Caco-2 (cell line): ENCODE measurements around the gene DEDD2. TPM values are rescaled to one million over a fixed set of nuclear protein-coding genes. Genes with fewer than 3 reads are reported as not detected.

Experiments used
- BruUV-seq: library from RNA; stranded (reverse); fragments of 400-500 nt; replicated peaks from 2 replicates; lab custom pipeline; 2021; lab: Mats Ljungman, UMichigan
- CTCF ChIA-PET: fragments of 300-600 bp; sonication (Branson Sonifier 250); formaldehyde crosslinking; loops from one replicate; lab custom pipeline; 2022; ENCODE audit warnings: antibody characterized with exemption; lab: Charles Lee
- POLR2A ChIA-PET: fragments of 300-600 bp; sonication (Branson Sonifier 250); formaldehyde crosslinking; loops from one replicate; lab custom pipeline; 2022; ENCODE audit warnings: antibody characterized with exemption; lab: Charles Lee
- DNase-seq, 2 experiments: peaks; one replicate each; pipeline versions ENCODE4 v3.0.0 to v3.0.0-alpha.2; 2020 to 2022
- H3K27me3 ChIP-seq: replicated peaks from 2 replicates; pipeline ENCODE4 v1.6.0; 2011; ENCODE audit warnings: low read length; ENCODE audit not compliant: control insufficient read depth, insufficient read depth
- H3K36me3 ChIP-seq: 2 replicates; pipeline ENCODE4 v1.5.1; 2011; ENCODE audit warnings: low read length; ENCODE audit not compliant: control insufficient read depth, insufficient read depth
- H3K4me1 ChIP-seq: fragments of 250-450 bp; sonication (Bioruptor Pico); 2 replicates; pipeline ENCODE4 v1.5.1; 2020; ENCODE audit warnings: mild to moderate bottlenecking
- H3K4me3 ChIP-seq: 2 replicates; pipeline ENCODE4 v1.5.1; 2011; ENCODE audit warnings: low read depth, mild to moderate bottlenecking, control low read depth, low read length
- H3K9me3 ChIP-seq: fragments of 250-450 bp; sonication (Bioruptor Pico); 2 replicates; pipeline ENCODE4 v1.5.1; 2020; ENCODE audit warnings: mild to moderate bottlenecking, moderate library complexity
- H3K27ac Mint-ChIP-seq: one replicate; pipeline ENCODE4 v1.8.0; 2022; ENCODE audit warnings: mixed read lengths; ENCODE audit not compliant: unreplicated experiment
- H3K27me3 Mint-ChIP-seq: one replicate; pipeline ENCODE4 v1.8.0; 2022; ENCODE audit warnings: mixed read lengths; ENCODE audit not compliant: insufficient read depth, unreplicated experiment
- H3K36me3 Mint-ChIP-seq: one replicate; pipeline ENCODE4 v1.8.0; 2022; ENCODE audit warnings: mild to moderate bottlenecking, mixed read lengths; ENCODE audit not compliant: insufficient read depth, unreplicated experiment
- H3K4me1 Mint-ChIP-seq: one replicate; pipeline ENCODE4 v1.8.0; 2022; ENCODE audit warnings: low read depth, mixed read lengths; ENCODE audit not compliant: unreplicated experiment
- H3K4me3 Mint-ChIP-seq: one replicate; pipeline ENCODE4 v1.8.0; 2022; ENCODE audit warnings: mild to moderate bottlenecking, moderate library complexity, mixed read lengths; ENCODE audit not compliant: unreplicated experiment
- H3K9me3 Mint-ChIP-seq: one replicate; pipeline ENCODE4 v1.8.0; 2022; ENCODE audit warnings: mixed read lengths; ENCODE audit not compliant: unreplicated experiment
- CTCF ChIP-seq, 2 experiments: fragments of 200-600 bp in 1 of 2; IDR thresholded peaks; 1 replicate in 1 of 2; 2 replicates in 1 of 2; pipeline versions ENCODE4 v1.5.1 to v1.8.0; 2011 to 2022; ENCODE audit warnings: antibody characterized with exemption in 1 of 2, control low read depth in 1 of 2, inconsistent platforms in 1 of 2, low read depth in 1 of 2, low read length in 1 of 2, mild to moderate bottlenecking in 1 of 2, moderate library complexity in 1 of 2; ENCODE audit not compliant: insufficient read depth in 1 of 2, severe bottlenecking in 1 of 2, unreplicated experiment in 1 of 2
- intact Hi-C: fragments of 100-400 bp; cut with micrococcal nuclease; formaldehyde crosslinking; loops from one replicate; pipeline ENCODE4 v1.10.0; 2022; ENCODE audit not compliant: unreplicated experiment
- total RNA-seq: library from RNA; stranded (reverse); gene quantifications from 2 replicates; pipeline ENCODE4 v1.2.3, GENCODE V29; 2022

Gene DEDD2
- total RNA-seq, 1 experiment from 2014 or later: 31.2 TPM

GRCh38 chr19:42175952-42176648, 41.4 kb downstream of the DEDD2 start:
- Histone ChIP-seq H3K36me3 (no peaks in the 10 kb centered on the region), H3K4me3 (peak overlapping the region; percentile 19), H3K27me3 (peaks cover 8% of the 10 kb centered on the region), H3K9me3 (no peaks in the 10 kb centered on the region), H3K4me1 (peaks cover 8% of the 10 kb centered on the region; the same call in 1 of the 2 replicates)
- intact Hi-C loops: loop anchor here (5.0 kb wide), 1 partner anchor 34 kb away; no protein-coding TSS in a partner anchor
- Mint-ChIP-seq H3K4me3 (peak overlapping the region; percentile 46), H3K36me3 (no peaks in the 10 kb centered on the region), H3K27me3 (peaks cover 18% of the 10 kb centered on the region), H3K27ac (no peak overlapping the region), H3K4me1 (peaks cover 8% of the 10 kb centered on the region), H3K9me3 (no peaks in the 10 kb centered on the region)
- no peak for TF ChIP-seq CTCF (IDR thresholded peaks at IDR 0.05; ENCODE audit: insufficient read depth in 1 of 2, low read depth in 1 of 2, low read length in 1 of 2, severe bottlenecking in 1 of 2, unreplicated experiment in 1 of 2)
- POLR2A ChIA-PET: no interaction called here
- CTCF ChIA-PET: interaction anchor here (0.6 to 1.3 kb wide), 4 partner anchors 36 to 135 kb away, joined by 3 to 5 read pairs (median 4); partner anchors contain the start of gene GRIK5
- DNase-seq: no peak
- no TSS peak for BruUV-seq

GRCh38 chr19:42174958-42175734, 42.3 kb downstream of the DEDD2 start:
- TF ChIP-seq CTCF (IDR thresholded peaks at IDR 0.05; ENCODE audit: insufficient read depth in 1 of 2, low read depth in 1 of 2, low read length in 1 of 2, severe bottlenecking in 1 of 2, unreplicated experiment in 1 of 2): no peak
- DNase-seq: no peak
- H3K36me3 ChIP-seq: no peaks in the 10 kb centered on the region
- peak overlapping the region; percentile 42 for H3K4me3 Mint-ChIP-seq
- ChIA-PET CTCF (no interaction called here), POLR2A (no interaction called here)
- no peak overlapping the region for H3K27ac Mint-ChIP-seq
- H3K27me3 Mint-ChIP-seq: peaks cover 18% of the 10 kb centered on the region
- H3K27me3 ChIP-seq: peaks cover 8% of the 10 kb centered on the region
- no TSS peak for BruUV-seq
- H3K36me3 Mint-ChIP-seq: no peaks in the 10 kb centered on the region
- no peak overlapping the region for H3K4me3 ChIP-seq
- intact Hi-C loops: loop anchor here (5.0 kb wide), 1 partner anchor 33 kb away; no protein-coding TSS in a partner anchor
- no peaks in the 10 kb centered on the region for H3K9me3 ChIP-seq
- H3K9me3 Mint-ChIP-seq: no peaks in the 10 kb centered on the region
- H3K4me1 ChIP-seq: peaks cover 8% of the 10 kb centered on the region; the same call in 1 of the 2 replicates
- H3K4me1 Mint-ChIP-seq: peaks cover 8% of the 10 kb centered on the region

GRCh38 chr19:42174188-42174587, 43.3 kb downstream of the DEDD2 start:
- Mint-ChIP-seq H3K27ac (no peak overlapping the region), H3K4me1 (peaks cover 8% of the 10 kb centered on the region), H3K4me3 (no peak overlapping the region), H3K27me3 (peaks cover 18% of the 10 kb centered on the region), H3K36me3 (no peaks in the 10 kb centered on the region), H3K9me3 (no peaks in the 10 kb centered on the region)
- ChIA-PET POLR2A (no interaction called here), CTCF (no interaction called here)
- intact Hi-C loops: no loop called here
- no peaks in the 10 kb centered on the region for H3K36me3 ChIP-seq
- no peak overlapping the region for H3K4me3 ChIP-seq
- H3K9me3 ChIP-seq: no peaks in the 10 kb centered on the region
- DNase-seq: no peak
- peaks cover 8% of the 10 kb centered on the region; the same call in 1 of the 2 replicates for H3K4me1 ChIP-seq
- peaks cover 8% of the 10 kb centered on the region for H3K27me3 ChIP-seq
- BruUV-seq: no TSS peak
- no peak for TF ChIP-seq CTCF (IDR thresholded peaks at IDR 0.05; ENCODE audit: insufficient read depth in 1 of 2, low read depth in 1 of 2, low read length in 1 of 2, severe bottlenecking in 1 of 2, unreplicated experiment in 1 of 2)
